Measurements from ENCODE around the gene CTBP2.

The CTBP2 gene

DNA sequence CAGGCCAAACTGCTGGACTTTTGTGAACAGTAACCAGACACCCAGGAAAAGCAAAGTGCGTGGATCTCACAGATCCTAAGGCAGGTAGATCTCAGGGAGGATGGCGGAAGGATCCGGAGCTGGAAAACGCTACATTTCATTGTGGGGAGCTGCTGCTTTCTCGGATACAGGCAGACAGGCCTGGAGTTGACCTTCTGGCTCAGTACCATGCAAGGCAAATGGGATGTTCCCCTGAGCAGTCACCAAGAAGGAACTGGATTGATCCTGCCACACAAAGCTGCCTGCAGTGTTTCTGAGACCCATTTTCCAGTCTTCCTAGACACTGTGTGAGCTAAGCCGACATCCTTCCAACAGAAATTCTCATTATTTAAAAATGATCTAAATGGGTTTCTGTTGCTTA lies 152.9 kb downstream of the CTBP2 start:
- no peak overlapping the region for H3K4me3 ChIP-seq (ENCODE audit: low read length)
- H2AFZ ChIP-seq (ENCODE audit: low read depth, low read length): no peak overlapping the region
- H3K27me3 ChIP-seq (ENCODE audit: insufficient read depth, low read length): no peaks in the 10 kb centered on the region
- H3K9me3 ChIP-seq (ENCODE audit: low read length): peaks cover 3% of the 10 kb centered on the region
- H3K4me1 ChIP-seq (ENCODE audit: insufficient read depth, low read length): peaks cover 5% of the 10 kb centered on the region
- H3K36me3 ChIP-seq (ENCODE audit: insufficient read depth, low read length): peaks cover 26% of the 10 kb centered on the region

GRCh38 chr10:125006921-125007426 lies 153.4 kb downstream of the CTBP2 start:
- Histone ChIP-seq H3K36me3 (ENCODE audit: insufficient read depth, low read length) (peaks cover 28% of the 10 kb centered on the region), H3K9me3 (ENCODE audit: low read length) (peaks cover 2% of the 10 kb centered on the region), H3K27me3 (ENCODE audit: insufficient read depth, low read length) (no peaks in the 10 kb centered on the region), H2AFZ (ENCODE audit: low read depth, low read length) (no peak overlapping the region), H3K4me1 (ENCODE audit: insufficient read depth, low read length) (peaks cover 5% of the 10 kb centered on the region), H3K4me3 (ENCODE audit: low read length) (no peak overlapping the region)

- H2AFZ ChIP-seq (ENCODE audit: low read depth, low read length): no peak overlapping the region
- no peak overlapping the region for H3K4me3 ChIP-seq (ENCODE audit: low read length)
- peaks cover 11% of the 10 kb centered on the region for H3K4me1 ChIP-seq (ENCODE audit: insufficient read depth, low read length)
- H3K36me3 ChIP-seq (ENCODE audit: insufficient read depth, low read length): peaks cover 24% of the 10 kb centered on the region
- no peaks in the 10 kb centered on the region for H3K9me3 ChIP-seq (ENCODE audit: low read length)
- no peaks in the 10 kb centered on the region for H3K27me3 ChIP-seq (ENCODE audit: insufficient read depth, low read length)
These were observed 154.1 kb downstream of the CTBP2 start for GRCh38 chr10:125006188-125006680.

DNA sequence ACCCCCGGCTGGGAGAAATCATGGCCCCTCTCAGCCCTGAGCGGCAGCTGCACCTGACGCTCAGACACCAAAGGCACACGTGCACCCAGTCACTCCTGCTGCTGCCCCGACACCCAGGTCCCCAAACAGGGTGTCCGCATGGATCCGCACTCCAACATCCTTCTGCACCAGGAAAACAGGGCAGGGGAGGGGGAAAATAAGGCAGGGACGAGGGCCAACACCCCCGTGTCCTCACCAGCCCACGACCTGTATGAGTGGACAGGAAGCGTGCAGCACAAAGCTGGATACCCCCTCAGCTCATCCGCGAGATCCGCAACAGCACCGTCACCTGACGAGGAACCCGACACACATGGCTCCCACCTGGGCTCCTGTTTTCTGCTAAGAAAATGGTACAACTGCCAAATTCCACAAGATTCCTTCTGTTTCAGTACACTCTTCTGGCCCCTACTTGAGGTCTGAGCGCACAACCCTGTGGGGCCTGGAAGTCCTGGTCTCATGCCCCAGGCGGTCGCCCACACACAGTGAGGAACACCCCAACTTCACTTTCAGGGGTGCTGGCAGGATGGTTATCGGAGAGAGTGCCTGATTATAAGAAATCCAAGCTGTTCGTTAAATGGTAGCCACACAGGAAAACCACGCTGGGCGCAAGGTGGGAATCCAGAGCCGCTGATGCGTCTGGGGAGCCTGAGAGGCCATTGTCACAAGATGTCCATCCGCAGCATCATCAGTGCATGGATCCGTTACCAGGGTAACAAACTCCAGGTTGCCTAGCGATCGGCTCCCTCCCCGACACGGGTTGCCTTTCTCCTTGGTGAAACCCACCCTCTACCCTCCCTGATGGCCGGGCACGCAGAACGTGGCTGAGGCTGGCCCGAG lies 154.8 kb downstream of the CTBP2 start:
- H3K36me3 ChIP-seq (ENCODE audit: insufficient read depth, low read length): peaks cover 22% of the 10 kb centered on the region
- no peaks in the 10 kb centered on the region for H3K9me3 ChIP-seq (ENCODE audit: low read length)
- H2AFZ ChIP-seq (ENCODE audit: low read depth, low read length): no peak overlapping the region
- H3K4me3 ChIP-seq (ENCODE audit: low read length): no peak overlapping the region
- H3K4me1 ChIP-seq (ENCODE audit: insufficient read depth, low read length): peaks cover 17% of the 10 kb centered on the region
- no peaks in the 10 kb centered on the region for H3K27me3 ChIP-seq (ENCODE audit: insufficient read depth, low read length)

- H2AFZ ChIP-seq (ENCODE audit: low read depth, low read length): no peak overlapping the region
- peaks cover 27% of the 10 kb centered on the region for H3K36me3 ChIP-seq (ENCODE audit: insufficient read depth, low read length)
- H3K9me3 ChIP-seq (ENCODE audit: low read length): no peaks in the 10 kb centered on the region
- no peak overlapping the region for H3K4me3 ChIP-seq (ENCODE audit: low read length)
- H3K4me1 ChIP-seq (ENCODE audit: insufficient read depth, low read length): peaks cover 24% of the 10 kb centered on the region
- no peaks in the 10 kb centered on the region for H3K27me3 ChIP-seq (ENCODE audit: insufficient read depth, low read length)
These were observed 155.6 kb downstream of the CTBP2 start for GRCh38 chr10:125004571-125005311.

DNA sequence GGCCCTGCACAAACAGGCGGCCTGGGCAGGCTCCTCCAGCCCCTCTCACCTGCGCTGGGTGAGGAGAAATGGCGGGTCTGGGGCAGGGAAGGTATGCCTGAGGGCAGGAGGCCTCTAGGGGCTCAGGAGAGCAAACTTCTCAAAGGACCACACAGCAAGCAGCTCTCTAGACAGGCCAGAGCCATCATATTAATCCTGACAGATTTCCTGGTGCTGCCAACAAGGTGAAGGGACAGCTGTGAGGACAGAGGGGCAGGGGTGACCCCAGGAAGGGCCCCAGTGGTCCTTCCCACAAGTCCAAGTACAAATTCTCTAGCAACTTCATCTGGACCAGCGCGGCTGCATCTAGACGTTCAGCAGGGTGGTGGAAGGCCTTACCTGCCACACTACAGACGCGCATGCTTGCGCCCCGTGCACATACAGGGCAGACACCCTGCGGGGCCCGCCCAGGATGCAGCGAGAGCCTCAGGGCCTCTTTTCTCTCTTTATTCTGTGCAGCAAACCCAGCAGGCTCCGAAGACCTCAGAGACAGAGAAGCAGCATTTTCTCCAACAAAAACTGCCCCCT lies 156.4 kb downstream of the CTBP2 start:
- no peaks in the 10 kb centered on the region for H3K9me3 ChIP-seq (ENCODE audit: low read length)
- H3K4me1 ChIP-seq (ENCODE audit: insufficient read depth, low read length): peaks cover 24% of the 10 kb centered on the region
- H3K36me3 ChIP-seq (ENCODE audit: insufficient read depth, low read length): peaks cover 34% of the 10 kb centered on the region
- H3K4me3 ChIP-seq (ENCODE audit: low read length): no peak overlapping the region
- H2AFZ ChIP-seq (ENCODE audit: low read depth, low read length): no peak overlapping the region
- no peaks in the 10 kb centered on the region for H3K27me3 ChIP-seq (ENCODE audit: insufficient read depth, low read length)

DNA sequence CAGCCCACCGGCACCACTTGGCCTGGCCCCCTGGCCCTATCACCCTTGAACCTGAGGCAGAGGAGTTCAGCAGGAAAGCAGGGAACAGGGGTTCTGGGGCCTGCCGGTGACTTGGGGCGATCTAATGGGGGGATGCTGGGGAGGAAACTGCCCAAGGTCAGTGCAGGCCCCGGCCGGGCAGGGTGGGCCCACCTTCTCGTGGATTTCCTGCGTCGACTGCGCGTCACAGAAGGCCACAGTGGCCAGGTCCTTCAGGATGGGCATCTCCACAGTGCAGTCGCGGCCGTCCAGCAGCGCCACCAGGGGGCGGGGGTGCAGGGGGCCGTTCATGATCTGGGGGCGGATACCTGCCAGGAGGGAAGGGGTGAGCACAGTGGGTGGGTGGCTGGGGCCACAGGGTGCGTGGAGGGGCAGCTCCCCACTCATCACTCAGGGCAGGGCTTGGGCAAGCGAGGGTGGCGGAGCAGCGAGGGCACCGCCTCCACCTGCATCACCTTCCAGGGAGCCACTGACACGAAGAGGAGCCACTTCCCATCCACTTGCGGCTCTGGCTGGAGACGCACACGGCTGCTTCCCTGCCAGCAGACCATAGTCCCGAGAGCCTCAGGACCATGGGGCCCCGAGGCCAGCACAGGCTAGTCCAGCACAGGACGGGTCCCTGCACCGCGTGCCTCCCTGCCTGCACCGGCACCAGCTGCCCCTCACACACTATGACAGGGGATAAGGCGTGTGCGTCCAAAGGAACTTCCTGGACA lies 157.0 kb downstream of the CTBP2 start:
- Histone ChIP-seq H3K36me3 (ENCODE audit: insufficient read depth, low read length) (peaks cover 41% of the 10 kb centered on the region), H3K27me3 (ENCODE audit: insufficient read depth, low read length) (no peaks in the 10 kb centered on the region), H3K4me3 (ENCODE audit: low read length) (no peak overlapping the region), H2AFZ (ENCODE audit: low read depth, low read length) (no peak overlapping the region), H3K4me1 (ENCODE audit: insufficient read depth, low read length) (peaks cover 24% of the 10 kb centered on the region), H3K9me3 (ENCODE audit: low read length) (no peaks in the 10 kb centered on the region)

- Histone ChIP-seq H3K4me3 (ENCODE audit: low read length) (no peak overlapping the region), H3K27me3 (ENCODE audit: insufficient read depth, low read length) (no peaks in the 10 kb centered on the region), H2AFZ (ENCODE audit: low read depth, low read length) (no peak overlapping the region), H3K9me3 (ENCODE audit: low read length) (no peaks in the 10 kb centered on the region), H3K36me3 (ENCODE audit: insufficient read depth, low read length) (peaks cover 48% of the 10 kb centered on the region), H3K4me1 (ENCODE audit: insufficient read depth, low read length) (peaks cover 24% of the 10 kb centered on the region)
These were observed 157.8 kb downstream of the CTBP2 start for GRCh38 chr10:125002423-125003145.

DNA sequence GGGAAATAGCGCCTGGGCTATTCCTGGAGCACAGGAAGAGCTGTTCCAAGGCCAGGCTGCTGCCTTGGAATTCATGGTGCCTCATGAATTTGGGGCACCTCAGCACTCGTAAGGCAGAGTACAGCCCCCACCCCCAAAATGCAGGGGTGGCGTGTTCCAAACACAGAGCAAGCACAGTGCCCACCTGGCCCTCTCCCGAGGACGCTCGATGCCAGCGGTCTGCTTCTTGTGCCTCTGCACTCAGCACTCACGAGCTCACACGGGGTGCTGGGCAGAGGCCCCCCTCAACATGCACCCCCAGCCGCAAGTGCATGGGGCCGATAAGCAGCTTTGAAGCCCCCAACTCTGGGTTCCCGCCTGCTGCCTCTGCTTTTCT lies 158.3 kb downstream of the CTBP2 start:
- Histone ChIP-seq H3K36me3 (ENCODE audit: insufficient read depth, low read length) (peaks cover 54% of the 10 kb centered on the region), H2AFZ (ENCODE audit: low read depth, low read length) (no peak overlapping the region), H3K9me3 (ENCODE audit: low read length) (no peaks in the 10 kb centered on the region), H3K27me3 (ENCODE audit: insufficient read depth, low read length) (no peaks in the 10 kb centered on the region), H3K4me1 (ENCODE audit: insufficient read depth, low read length) (peaks cover 20% of the 10 kb centered on the region), H3K4me3 (ENCODE audit: low read length) (no peak overlapping the region)

GRCh38 chr10:125001313-125002046 lies 158.9 kb downstream of the CTBP2 start:
- Histone ChIP-seq H3K4me3 (ENCODE audit: low read length) (no peak overlapping the region), H3K4me1 (ENCODE audit: insufficient read depth, low read length) (peaks cover 19% of the 10 kb centered on the region), H3K27me3 (ENCODE audit: insufficient read depth, low read length) (no peaks in the 10 kb centered on the region), H3K36me3 (ENCODE audit: insufficient read depth, low read length) (peaks cover 59% of the 10 kb centered on the region), H3K9me3 (ENCODE audit: low read length) (no peaks in the 10 kb centered on the region), H2AFZ (ENCODE audit: low read depth, low read length) (no peak overlapping the region)

DNA sequence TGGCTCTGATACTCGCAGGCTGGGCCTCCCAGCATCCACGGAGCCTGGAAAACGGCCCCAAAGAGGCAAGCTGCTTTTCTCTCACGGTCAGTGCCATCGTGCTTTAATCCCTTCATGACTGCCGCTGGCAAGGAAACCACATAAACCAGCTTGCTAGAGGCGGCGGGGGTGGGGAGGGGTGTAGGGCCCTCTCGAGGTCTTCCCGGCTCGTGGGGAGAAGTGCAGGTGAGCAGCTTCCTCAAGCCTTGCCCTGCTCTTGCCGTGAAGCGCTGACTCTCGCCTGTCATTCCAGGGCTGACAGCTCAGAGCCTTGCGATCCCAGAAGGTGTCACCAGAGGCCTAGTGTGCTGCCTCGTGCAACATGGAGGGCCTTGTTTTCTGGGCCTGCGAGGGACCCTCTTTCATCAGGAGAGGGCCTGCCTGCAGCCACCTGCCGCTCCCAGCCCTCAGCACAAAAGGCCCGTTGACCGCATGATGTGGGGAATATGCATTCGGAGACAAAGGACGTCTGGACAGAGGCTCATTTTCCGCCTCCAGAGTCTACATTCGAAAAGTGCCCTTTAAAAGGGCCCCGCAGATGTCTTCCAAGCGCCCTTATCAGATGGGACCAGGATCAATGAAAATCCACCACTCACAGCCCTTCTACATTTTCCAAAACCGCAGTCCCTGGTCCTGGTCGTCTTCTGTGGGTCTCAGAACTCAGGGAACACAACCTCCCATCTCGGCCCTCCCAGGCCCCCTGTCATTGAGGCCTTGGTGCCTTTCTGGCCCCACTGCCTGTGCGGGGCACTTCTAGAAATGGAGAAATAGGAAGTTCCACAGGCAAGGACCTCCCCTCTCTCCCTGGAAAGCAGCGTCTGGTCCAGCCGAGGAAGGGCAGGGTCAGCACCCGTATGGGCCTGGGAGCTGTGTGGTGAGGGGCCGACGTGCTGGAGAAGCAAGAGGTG lies 159.7 kb downstream of the CTBP2 start:
- Histone ChIP-seq H3K36me3 (ENCODE audit: insufficient read depth, low read length) (peaks cover 61% of the 10 kb centered on the region), H3K4me3 (ENCODE audit: low read length) (no peak overlapping the region), H3K4me1 (ENCODE audit: insufficient read depth, low read length) (peaks cover 19% of the 10 kb centered on the region), H3K9me3 (ENCODE audit: low read length) (no peaks in the 10 kb centered on the region), H2AFZ (ENCODE audit: low read depth, low read length) (no peak overlapping the region), H3K27me3 (ENCODE audit: insufficient read depth, low read length) (no peaks in the 10 kb centered on the region)

Measured in neuron (in vitro differentiated cells).